Stimulated activated naive CD8-positive, alpha-beta T cell treated with anti-CD3 and anti-CD28 coated beads, Interleukin-15, amount 100 ng/mL, for 72 hours (primary cell): ENCODE data around the gene KDM4C.

Experiments used
- ATAC-seq: fragments of 150-1000 bp; cut with Tn5 transposase; 2 replicates; pipeline ENCODE4 v1.10.0; 2021; ENCODE audit warnings: mild to moderate bottlenecking, moderate library complexity
- DNase-seq, 2 donors: peaks; one replicate each; pipeline ENCODE4 v3.0.0; 2021 to 2022
- H3K27ac Mint-ChIP-seq, 2 donors: one replicate each; pipeline ENCODE4 v1.8.0; 2022; ENCODE audit warnings: mild to moderate bottlenecking in 2 of 2, mixed read lengths in 2 of 2, moderate library complexity in 2 of 2
- H3K27me3 Mint-ChIP-seq: one replicate; pipeline ENCODE4 v1.8.0; 2022; ENCODE audit warnings: mixed read lengths
- H3K4me1 Mint-ChIP-seq: one replicate; pipeline ENCODE4 v1.8.0; 2022; ENCODE audit warnings: mild to moderate bottlenecking, mixed read lengths
- H3K4me3 Mint-ChIP-seq, 2 donors: one replicate each; pipeline ENCODE4 v1.8.0; 2022; ENCODE audit warnings: mild to moderate bottlenecking in 2 of 2, mixed read lengths in 2 of 2, moderate library complexity in 1 of 2
- H3K9me3 Mint-ChIP-seq, 2 donors: one replicate each; pipeline ENCODE4 v1.8.0; 2022; ENCODE audit warnings: mixed read lengths in 2 of 2

KDM4C gene

GRCh38 chr9:7147121-7148090, 389.6 kb downstream of the KDM4C start:
- Mint-ChIP-seq H3K27me3 (no peaks in the 10 kb centered on the region), H3K4me1 (peaks cover 35% of the 10 kb centered on the region), H3K27ac (peak overlapping the region in 1 of 2 donors; percentile 31), H3K4me3 (no peak overlapping the region), H3K9me3 (no peaks in the 10 kb centered on the region)
- no peak for DNase-seq
- no peak for ATAC-seq

- H3K27me3 Mint-ChIP-seq = no peaks in the 10 kb centered on the region
- H3K4me1 Mint-ChIP-seq = peaks cover 35% of the 10 kb centered on the region
- peak overlapping the region in 1 of 2 donors; percentile 12 for H3K27ac Mint-ChIP-seq
- DNase-seq (no peak), ATAC-seq (no peak)
- no peaks in the 10 kb centered on the region for H3K9me3 Mint-ChIP-seq
- no peak overlapping the region for H3K4me3 Mint-ChIP-seq
Observed at GRCh38 chr9:7148243-7148765, 390.5 kb downstream of the KDM4C start.

- H3K4me3 Mint-ChIP-seq = no peak overlapping the region
- H3K27ac Mint-ChIP-seq = no peak overlapping the region
- no peaks in the 10 kb centered on the region for H3K9me3 Mint-ChIP-seq
Observed at GRCh38 chr9:7149258-7149657, 391.5 kb downstream of the KDM4C start.

GRCh38 chr9:7150153-7150890, 392.5 kb downstream of the KDM4C start:
- Mint-ChIP-seq H3K4me1 (peaks cover 35% of the 10 kb centered on the region), H3K27me3 (no peaks in the 10 kb centered on the region), H3K9me3 (no peaks in the 10 kb centered on the region), H3K27ac (peak overlapping the region; percentile 54 to 76), H3K4me3 (no peak overlapping the region)
- ATAC-seq (peak; percentile 37), DNase-seq (no peak)

More at GRCh38 chr9:7149258-7149657, 391.5 kb downstream of the KDM4C start:
- ATAC-seq = peak; percentile 17
- no peaks in the 10 kb centered on the region for H3K27me3 Mint-ChIP-seq
- H3K4me1 Mint-ChIP-seq = peaks cover 35% of the 10 kb centered on the region
- no peak for DNase-seq

GRCh38 chr9:7153134-7153533, 395.4 kb downstream of the KDM4C start:
- peaks cover 0 to under 1% of the 10 kb centered on the region in 2 donors for H3K9me3 Mint-ChIP-seq
- no peaks in the 10 kb centered on the region for H3K27me3 Mint-ChIP-seq
- ATAC-seq = no peak
- no peak overlapping the region for H3K4me3 Mint-ChIP-seq
- H3K4me1 Mint-ChIP-seq = peaks cover 27% of the 10 kb centered on the region
- no peak for DNase-seq
- no peak overlapping the region for H3K27ac Mint-ChIP-seq

GRCh38 chr9:7153566-7153965, 395.8 kb downstream of the KDM4C start:
- H3K4me3 Mint-ChIP-seq = no peak overlapping the region
- peaks cover 0 to 5% of the 10 kb centered on the region in 2 donors for H3K9me3 Mint-ChIP-seq
- no peak overlapping the region for H3K27ac Mint-ChIP-seq
- no peaks in the 10 kb centered on the region for H3K27me3 Mint-ChIP-seq
- DNase-seq (no peak), ATAC-seq (no peak)
- H3K4me1 Mint-ChIP-seq = peaks cover 23% of the 10 kb centered on the region

- Mint-ChIP-seq H3K9me3 (peaks cover 0 to 5% of the 10 kb centered on the region in 2 donors), H3K27ac (no peak overlapping the region), H3K27me3 (no peaks in the 10 kb centered on the region), H3K4me1 (peaks cover 17% of the 10 kb centered on the region), H3K4me3 (no peak overlapping the region)
- DNase-seq (no peak), ATAC-seq (no peak)
Observed at GRCh38 chr9:7154003-7154619, 396.3 kb downstream of the KDM4C start.

DNA sequence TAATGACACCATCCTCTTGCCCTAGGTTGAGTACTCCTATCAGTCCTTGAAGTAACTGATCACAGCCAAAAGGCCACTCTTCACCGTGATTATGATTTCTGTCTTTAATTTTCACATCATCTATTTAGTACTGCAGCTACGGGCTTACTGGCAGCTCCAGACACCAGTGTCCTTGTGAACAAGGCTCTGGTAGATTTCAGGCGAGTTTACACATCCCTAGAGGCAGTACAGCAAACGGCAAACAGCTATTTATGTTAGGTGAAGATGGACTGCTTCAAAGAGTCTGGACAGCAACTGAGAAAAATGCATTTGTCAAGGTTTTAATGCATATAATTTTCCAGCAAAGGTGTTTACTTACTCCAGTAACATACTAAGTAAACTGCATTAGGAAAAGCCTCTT, 396.9 kb downstream of the KDM4C start:
- Mint-ChIP-seq H3K9me3 (peaks cover 0 to 5% of the 10 kb centered on the region in 2 donors), H3K4me3 (no peak overlapping the region), H3K27ac (no peak overlapping the region), H3K4me1 (peaks cover 12% of the 10 kb centered on the region), H3K27me3 (no peaks in the 10 kb centered on the region)
- ATAC-seq = no peak
- DNase-seq = no peak

DNA sequence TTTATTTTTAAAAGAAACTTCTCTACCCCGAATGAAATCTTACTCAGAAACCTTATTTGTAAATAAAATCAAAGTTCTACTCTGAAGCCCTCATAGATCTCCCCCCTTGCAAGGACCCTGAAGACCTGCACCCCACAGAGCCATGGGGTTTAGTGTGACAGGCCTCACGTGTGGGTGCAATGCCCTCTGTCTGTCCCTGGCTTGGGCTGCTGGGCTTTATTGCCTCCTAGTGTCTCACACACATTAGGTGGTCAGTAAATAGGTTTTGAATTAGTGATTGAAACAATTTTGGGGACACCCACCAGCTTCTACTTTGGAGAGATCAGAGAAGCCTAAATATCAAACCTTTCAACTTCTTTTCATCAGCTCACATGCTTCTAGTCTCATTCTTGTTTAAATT, 403.7 kb downstream of the KDM4C start:
- no peak overlapping the region for H3K4me3 Mint-ChIP-seq
- ATAC-seq = no peak
- no peak for DNase-seq
- peaks cover 0 to 5% of the 10 kb centered on the region in 2 donors for H3K9me3 Mint-ChIP-seq
- H3K27ac Mint-ChIP-seq = no peak overlapping the region
- H3K27me3 Mint-ChIP-seq = no peaks in the 10 kb centered on the region
- H3K4me1 Mint-ChIP-seq = no peaks in the 10 kb centered on the region

DNA sequence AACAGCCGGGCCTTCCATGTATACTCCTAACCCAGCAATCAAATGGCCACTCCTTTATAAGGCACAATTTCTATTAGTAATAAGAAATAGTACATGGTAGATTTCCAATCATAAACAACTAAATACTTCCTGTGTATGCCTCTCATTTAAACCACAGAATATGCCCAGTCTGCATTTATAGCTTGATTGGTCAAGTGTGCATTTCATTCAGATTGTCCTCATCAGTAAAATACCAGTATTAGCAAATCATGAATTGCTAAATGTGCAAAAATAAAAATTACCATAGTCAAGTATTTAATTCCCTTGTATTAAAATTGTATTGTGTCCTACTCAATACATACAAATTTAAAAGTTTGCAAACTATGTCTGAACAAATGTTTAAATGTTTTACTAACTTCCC, 406.2 kb downstream of the KDM4C start:
- H3K9me3 Mint-ChIP-seq = no peaks in the 10 kb centered on the region
- ATAC-seq (no peak), DNase-seq (no peak)
- no peaks in the 10 kb centered on the region for H3K4me1 Mint-ChIP-seq
- no peaks in the 10 kb centered on the region for H3K27me3 Mint-ChIP-seq
- peak overlapping the region in 1 of 2 donors; percentile 64 for H3K27ac Mint-ChIP-seq
- H3K4me3 Mint-ChIP-seq = no peak overlapping the region

- peak overlapping the region in 1 of 2 donors; percentile 22 for H3K27ac Mint-ChIP-seq
- no peaks in the 10 kb centered on the region for H3K9me3 Mint-ChIP-seq
Observed at GRCh38 chr9:7164440-7165330, 406.9 kb downstream of the KDM4C start.

DNA sequence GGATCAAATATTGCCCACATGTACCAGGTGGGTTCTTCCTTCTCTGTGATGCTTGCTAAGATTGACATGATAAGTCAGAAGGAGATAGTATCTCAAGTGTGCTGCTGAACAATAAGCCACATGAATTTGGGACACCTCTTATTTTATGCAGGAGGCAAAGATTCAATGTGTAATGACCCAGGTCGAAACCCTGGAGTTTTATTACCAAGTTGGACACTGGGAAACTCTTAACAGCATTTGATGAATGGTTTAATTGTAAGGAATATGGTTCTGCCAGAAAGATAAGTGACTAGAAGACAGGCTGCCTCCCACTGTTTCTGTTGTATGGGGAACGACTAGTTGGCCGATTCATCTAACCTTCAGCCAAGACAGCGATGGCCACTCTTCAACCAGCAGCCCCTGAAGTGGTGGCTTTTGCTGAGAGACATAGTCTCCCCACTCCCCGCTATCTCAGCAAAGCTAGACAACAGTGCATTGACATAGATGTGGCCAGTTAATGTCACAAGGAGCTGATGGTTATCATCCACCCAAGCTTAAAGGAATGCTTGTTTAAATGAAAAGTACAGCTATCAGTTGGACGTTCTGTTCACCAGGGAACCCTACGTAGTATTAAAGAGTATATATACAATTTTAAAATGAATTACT, 407.7 kb downstream of the KDM4C start:
- no peak overlapping the region for H3K27ac Mint-ChIP-seq
- DNase-seq = no peak
- ATAC-seq = no peak
- H3K4me1 Mint-ChIP-seq = no peaks in the 10 kb centered on the region
- H3K27me3 Mint-ChIP-seq = no peaks in the 10 kb centered on the region
- H3K9me3 Mint-ChIP-seq = no peaks in the 10 kb centered on the region
- H3K4me3 Mint-ChIP-seq = no peak overlapping the region

More at GRCh38 chr9:7164440-7165330, 406.9 kb downstream of the KDM4C start:
- Mint-ChIP-seq H3K4me1 (no peaks in the 10 kb centered on the region), H3K4me3 (no peak overlapping the region), H3K27me3 (no peaks in the 10 kb centered on the region)
- ATAC-seq (no peak), DNase-seq (no peak)

- Mint-ChIP-seq H3K27ac (no peak overlapping the region), H3K27me3 (no peaks in the 10 kb centered on the region), H3K4me3 (no peak overlapping the region), H3K4me1 (no peaks in the 10 kb centered on the region), H3K9me3 (no peaks in the 10 kb centered on the region)
- no peak for ATAC-seq
- no peak for DNase-seq
Observed at GRCh38 chr9:7166074-7166473, 408.3 kb downstream of the KDM4C start.

DNA sequence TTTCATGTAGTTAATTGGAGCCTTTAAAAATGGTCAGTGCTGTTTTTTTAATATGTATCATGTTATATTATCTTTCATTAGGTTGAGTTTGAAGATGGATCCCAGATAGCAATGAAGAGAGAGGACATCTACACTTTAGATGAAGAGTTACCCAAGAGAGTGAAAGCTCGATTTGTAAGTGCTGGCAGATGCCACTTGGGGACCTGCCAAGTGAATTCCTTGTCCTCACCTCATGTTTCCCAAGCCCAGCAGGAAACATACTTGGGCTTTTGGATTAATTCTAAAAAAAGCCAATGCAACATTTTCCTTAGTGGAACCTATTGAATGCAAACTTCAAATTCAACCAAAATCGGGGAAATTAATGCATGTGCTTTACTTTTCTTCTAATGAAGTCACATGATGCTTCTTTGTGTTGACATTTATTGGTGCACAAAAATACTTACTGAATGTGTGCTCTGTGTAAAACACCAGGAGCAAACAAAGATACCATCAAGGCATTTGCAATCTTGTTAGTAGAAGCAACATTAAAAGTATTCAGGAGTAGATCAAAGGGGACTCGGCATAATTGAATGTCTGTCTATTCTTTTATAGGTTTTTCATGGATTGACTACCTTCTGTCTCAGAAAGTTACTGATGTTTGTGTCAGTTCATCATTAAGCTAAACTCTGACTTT, 412.1 kb downstream of the KDM4C start:
- Mint-ChIP-seq H3K27me3 (no peaks in the 10 kb centered on the region), H3K4me3 (no peak overlapping the region), H3K9me3 (no peaks in the 10 kb centered on the region), H3K4me1 (no peaks in the 10 kb centered on the region), H3K27ac (no peak overlapping the region)
- ATAC-seq = no peak
- no peak for DNase-seq
